HG02970 (cell line): ENCODE measurements around the gene POR.
"Not testable (repeated sequence)": the region's sequence is repeated elsewhere in the genome, so short reads cannot be mapped to it uniquely, and the experiment has no call there.

Experiments
- ATAC-seq: cut with Tn5 transposase; IDR thresholded peaks from one replicate; pipeline ENCODE4 v1.9.1; 2021; ENCODE audit warnings: mild to moderate bottlenecking, moderate library complexity, moderate number of reproducible peaks; ENCODE audit not compliant: unreplicated experiment, low FRiP score

The POR gene

DNA sequence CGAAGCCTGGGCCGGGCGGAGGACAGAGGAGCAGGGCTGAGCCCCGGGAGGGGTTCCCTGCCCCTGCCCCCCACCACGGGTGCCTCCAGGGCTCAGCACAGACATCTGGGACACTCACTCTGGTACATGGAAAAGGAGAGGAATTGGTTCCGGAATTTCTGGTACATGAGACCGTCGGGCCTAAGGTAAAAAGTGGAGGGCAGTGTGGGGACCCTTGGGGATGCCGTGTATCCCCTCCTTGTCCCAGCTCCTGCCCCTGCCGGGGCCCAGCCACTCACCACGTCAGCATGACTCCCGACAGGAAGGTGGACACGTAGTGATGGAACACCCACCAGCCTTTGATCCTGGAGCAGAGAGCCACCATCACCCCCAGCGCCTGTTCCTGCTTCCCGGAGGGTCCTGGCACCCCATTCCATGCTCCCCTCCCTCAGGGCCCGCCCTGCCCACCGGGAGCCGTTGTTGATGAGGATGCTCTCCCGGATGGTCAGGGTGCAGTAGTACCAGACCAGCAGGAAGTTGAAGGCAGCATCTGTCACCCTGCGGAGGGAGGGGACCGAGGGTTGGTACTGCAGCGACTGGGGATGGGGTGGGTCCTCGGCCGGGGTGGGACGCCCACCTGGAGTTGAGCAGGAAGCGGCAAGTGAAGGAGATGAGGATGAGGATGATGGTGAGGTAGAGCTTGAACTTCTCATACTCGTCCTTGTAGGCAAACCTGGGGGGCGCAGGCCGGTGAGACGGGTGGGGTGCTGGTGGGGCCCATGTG, 73.0 kb downstream of the POR start:
- no peak for ATAC-seq

DNA sequence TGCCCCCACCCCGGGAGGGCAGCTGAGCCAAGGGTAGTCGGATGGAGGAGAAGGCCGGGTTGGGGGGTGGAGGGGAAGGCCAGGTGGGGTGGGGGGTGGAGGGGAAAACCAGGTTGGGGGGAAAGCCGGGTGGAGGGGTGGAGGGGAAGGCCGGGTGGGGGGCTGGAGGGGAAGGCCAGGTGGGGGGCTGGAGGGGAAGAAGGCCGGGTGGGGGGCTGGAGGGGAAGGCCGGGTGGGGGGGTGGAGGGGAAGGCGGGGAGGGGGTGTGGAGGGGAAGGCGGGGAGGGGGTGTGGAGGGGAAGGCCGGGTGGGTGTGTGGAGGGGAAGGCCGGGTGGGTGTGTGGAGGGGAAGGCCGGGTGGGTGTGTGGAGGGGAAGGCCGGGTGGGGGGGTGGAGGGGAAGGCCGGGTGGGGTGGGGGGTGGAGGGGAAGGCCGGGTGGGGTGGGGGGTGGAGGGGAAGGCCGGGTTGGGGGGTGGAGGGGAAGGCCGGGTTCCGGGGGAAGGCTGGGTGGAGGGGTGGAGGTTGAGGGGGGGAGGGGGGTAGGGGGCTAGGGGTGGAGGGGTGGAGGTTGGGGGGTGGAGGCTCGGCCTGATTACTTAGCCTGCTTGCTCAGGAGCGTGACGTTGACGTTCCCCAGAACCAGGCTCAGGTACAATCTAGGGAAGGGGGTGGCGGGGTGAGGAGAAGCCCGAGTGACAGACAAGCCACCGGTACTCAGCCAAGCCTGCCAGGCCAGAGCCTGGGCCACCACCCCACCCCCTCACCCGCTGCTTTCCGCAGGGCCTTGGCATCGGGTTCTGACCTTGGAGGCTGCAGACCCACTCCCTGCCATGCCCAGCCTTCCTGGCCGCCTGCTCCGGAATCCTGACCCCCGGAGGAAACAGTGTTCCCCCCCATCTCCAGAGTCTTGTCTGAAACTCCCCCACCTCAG, 73.9 kb downstream of the POR start:
- ATAC-seq, result no peak

DNA sequence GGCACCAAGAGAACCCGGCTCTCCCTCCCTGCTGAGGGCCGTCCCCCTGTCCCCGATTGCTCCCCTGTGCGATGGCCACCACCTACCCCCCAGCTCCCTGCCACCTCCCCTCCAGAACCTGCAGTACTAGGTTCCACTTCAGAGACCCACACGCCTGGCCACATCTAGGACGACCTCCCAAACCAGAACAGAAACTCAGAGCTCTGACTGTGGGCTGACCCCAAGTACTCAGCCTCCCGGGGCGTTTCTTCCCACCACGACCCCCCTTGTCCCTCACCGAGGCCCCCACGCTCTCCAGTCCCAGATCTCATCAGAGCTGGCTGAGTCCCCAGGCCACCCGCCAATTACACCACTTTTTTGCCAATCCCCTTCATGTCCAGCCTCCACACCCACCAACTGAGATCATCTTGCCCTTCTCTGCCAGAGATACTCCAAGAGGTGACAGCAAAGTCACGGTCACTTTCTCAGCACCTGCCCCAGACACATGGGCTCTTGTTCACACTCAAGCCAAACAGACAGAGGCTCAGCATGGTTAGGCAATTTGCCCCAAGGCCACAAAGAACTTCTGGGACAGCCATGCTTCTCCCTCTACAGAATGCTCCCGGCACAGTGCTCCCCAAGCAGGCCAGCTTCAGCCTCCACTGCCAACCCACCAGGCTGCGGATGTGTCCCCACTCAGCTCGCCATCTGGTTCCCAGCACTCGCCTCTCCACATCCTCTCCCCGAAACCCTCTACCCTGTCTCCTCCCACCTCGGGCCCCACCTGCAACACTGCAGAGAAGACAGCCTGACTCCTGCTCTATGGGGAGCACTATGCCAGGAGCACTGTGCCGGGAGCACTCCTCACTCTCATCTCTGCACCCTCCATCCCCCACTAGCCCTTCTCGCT, 74.8 kb downstream of the POR start:
- ATAC-seq, result no peak

DNA sequence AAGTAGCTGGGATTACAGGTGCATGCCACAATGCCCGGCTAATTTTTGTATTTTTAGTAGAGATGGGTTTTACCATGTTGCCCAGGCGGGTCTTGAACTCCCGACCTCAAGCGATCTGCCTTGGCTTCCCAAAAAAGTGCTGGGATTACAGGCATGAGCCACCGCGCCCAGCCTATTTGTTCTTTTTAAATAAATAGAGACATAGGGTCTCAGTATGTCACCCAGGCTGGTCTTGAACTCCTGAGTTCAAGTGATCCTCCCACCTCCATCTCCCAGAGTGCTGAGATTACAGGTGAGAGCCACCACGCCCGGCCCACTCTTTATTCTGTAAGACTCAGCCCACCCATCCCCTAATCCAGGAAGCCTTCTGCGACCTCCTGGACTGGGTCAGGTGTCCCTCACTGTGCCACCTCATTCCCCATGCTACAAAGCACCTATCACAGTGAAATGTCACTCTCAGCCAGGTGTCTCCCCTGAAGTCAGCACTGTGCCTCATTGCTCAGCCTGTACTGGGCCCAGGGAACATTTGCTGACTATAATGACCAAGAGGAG, 76.7 kb downstream of the POR start:
- no peak for ATAC-seq

DNA sequence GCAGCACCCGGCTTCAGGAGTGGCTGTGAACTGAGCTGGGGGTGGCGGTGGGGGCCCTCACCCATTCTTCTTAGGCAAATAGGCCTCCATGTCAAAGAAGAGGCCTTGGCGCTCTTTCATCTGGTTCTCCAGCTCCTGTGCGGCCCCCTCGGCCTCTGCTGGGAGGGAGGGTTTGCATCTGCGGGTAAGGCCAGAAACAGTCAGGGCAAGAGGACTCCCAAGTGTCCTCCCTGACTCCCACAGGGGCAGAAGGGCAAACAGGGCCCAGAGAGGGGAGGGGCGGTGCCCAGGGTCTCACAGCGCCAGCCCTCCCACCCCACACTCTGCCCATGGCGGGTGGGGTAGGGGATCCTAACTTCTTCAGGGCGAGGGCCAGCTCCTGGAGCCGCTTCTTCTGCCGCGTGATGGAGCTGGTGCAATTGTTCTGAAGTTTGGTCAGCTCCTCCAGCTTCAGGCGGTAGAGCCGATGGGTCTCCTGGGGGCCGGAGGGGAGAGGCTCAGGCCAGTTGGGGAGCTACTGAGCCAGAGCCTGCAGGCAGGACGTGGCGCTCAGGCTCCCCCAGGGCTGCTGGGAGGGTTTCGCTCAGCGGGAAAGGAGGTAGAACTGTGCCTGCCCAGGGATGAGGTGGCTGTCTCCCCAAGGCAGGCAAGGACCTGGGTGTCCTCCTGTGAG, 77.3 kb downstream of the POR start:
- no peak for ATAC-seq

DNA sequence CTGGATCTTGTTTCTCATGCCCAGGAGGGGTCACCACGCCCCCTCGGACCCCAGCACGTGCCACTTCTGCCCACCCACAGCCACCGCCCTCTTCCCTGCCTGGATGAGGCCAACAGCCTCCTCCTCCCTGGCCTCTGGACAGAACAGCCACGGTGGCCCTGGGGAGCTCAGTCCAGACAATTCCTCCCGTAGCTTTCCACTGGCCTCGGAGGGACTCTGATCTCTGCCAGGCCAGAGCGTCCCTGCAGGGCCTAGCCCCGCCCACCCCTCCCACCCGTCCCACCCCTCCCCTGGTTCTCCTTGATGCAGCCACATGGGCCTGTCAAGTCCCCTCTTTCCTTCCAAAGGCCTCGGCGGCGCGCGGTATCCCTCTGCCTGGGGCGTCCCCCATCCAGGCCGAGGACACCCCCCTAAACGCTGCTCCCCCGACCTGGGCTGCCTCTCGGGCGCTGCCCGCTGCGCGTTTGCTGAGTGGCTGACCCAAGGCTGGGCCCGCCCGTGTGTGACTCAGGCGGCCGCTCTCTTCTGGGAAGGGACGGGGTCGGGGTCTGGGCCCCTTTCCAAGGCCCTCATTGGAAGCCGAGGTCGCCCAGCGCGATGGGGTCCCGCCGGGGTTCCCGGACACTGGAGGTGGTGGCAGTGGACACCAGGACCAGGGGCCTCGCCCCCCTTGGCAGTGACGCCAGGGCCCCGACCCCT, 78.9 kb downstream of the POR start:
- no peak for ATAC-seq

DNA sequence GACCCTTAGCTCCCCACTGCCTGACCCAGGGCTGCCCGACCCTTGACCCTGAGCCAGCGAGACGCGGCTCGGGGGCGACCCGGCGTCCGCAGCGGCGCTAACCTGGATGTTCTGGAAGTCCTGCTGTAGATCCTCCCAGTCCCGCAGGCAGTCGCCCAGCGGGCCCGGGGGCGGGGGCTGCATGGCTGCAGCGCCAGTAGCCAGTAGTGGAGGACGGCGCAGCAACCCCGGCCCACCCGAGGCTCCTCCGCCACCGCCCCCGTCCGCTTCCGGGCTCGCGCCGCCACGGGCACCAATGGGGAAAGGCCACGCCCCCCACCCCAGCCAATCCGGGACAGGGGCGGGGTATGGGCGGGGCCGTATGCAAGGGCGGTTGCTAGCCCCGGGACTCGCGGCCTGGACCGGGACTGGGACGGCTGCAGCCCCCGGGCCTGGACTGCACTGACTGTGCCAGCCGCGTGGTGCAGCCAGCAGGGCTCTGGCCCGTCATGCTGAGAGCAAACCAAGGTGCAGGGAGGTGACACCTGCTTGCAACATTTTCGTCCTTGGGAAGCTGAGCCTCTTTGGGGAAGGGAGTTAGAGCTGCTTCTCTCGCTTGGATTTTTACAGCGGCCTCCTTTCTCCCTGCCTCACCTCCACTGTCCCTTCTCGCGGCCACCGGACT, 79.6 kb downstream of the POR start, which contains the start of gene TMEM120A:
Gene TMEM120A, minus strand, starts transcription at position 208 of the 664 bp plus-strand sequence. Its CDS starts 25 bp downstream, at position 183.
- ATAC-seq, result peak; percentile 81

DNA sequence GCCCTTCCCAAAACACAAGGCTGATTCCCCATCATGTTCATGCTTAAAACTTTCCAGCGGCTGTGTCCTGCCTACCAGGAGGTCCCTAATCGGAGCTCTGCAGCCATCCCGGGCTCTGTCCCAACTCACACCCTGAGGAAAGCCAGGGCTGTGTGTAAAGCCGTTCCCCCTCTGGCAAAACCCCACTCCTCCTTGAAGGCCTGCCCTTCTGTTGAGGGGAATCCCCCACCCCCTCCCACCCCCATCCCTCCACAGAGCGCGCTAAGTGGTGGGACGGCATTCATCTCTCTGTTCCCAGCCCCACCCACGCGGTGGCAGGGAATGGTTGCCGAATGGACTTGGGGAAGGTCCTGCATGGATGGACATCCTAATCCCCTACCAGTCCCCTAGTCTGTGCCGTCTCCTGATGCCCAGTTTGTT, 80.1 kb downstream of the POR start:
- ATAC-seq, result no peak

DNA sequence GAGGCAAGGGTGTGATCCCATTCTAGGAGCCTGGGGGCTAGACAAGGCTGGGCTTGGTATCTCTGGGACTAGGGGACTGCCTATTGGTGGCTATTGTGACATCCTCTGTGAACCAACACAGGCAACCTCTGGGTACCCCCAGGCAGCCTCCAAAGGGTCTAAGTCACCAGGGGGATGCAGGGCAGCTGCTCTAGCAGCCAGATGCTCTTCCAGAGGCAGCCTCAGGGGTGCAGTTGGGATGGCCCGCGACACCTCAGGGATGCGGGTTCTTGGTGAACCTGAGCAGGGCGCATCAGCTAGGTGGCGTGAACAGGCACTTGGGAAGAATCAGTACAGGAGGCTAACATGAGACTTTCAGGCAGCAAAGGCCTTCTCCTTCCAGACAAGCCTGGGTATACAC, 81.0 kb downstream of the POR start:
- no peak for ATAC-seq

DNA sequence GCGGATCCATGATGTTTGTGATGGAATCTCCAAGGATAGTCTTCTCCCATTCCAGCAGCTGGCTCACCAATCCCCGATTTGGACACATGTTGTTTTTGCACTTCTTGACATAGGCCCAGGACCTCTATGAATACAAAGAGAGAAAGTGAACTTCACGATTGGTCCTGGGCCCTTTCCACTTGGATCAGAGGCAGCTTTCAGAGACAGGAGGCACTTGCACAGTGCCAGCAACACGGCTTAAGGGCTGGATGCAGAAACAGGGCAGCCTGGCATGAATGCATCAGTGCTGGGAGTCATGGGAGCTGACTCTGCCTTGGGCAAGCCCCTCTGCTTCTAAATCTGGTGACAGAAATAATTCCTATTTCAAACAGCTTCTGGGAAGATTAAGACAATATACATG, 81.5 kb downstream of the POR start:
- ATAC-seq, result no peak

DNA sequence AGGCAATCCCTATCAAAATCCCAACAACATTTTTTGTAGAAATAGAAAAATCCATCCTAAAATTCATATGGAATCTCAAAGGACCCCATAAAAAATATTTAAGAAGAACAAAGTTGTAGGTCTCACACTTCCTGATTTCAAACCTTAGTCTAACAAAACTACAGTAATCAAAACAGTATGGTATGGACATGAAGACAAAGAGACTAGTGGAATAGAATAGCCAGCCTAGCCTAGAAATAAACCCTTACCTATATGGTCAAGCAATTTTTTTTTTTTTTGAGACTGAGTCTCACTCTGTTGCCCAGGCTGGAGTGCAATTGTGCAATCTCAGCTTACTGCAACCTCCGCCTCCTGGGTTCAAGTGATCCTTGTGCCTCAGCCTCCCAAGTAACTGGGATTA, 83.1 kb downstream of the POR start:
- ATAC-seq, result no peak

DNA sequence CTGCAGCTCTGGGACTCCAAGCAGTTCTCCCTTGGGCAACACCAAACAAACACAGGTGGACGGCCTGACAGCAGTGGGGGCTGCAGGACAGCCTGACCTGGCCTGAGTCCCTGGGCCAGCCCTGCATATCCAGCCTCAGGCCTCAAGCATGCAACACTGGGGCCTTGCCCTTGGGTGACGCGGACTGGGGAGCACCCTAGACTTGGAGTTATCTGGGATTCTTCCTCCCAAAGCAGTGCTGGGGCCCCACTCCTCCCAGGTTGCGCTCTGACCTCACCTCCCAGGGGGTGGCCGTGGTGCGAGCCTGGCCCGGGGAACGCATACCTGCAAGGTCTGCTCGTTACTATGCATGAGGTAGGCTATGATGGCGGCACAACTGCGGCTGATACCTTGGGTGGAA, 85.6 kb downstream of the POR start:
- no peak for ATAC-seq

DNA sequence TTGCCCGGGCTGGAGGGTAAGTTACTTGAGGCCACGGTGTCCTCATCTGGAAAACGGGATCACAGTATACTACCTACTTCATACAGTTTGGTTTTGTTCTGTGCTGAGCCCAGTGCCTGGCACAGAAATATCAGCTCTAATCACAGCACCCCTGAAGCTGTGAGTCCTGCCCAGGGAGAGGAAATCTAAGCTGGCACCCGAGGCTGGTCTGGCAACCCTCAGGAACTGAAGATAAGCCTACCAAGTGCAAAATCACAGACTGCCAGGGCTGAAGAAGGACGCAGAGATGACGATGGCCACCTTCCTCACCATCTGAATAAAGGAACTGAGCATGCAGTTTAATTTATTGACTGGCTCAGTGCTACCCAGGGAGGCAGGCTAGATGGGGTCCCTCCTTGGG, 87.2 kb downstream of the POR start:
- no peak for ATAC-seq

DNA sequence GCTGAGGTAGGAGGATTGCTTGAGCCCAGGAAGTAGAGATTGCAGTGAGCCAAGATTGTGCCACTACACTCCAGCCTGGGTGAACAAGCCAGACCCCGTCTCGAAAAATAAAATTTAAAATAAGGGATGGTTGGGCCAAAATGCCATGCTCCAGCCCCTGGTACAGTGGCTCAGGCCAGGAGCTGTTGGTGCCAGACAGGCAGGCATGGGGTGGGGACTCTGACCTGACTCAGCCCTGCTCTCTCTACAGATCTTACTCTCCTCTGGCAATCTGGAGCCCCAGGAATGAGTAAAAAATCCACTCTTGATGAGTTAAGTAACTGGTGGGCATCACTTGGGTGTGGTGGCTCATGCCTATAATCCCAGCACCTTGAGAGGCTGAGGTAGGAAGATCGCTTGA, 87.9 kb downstream of the POR start:
- ATAC-seq, result no peak

DNA sequence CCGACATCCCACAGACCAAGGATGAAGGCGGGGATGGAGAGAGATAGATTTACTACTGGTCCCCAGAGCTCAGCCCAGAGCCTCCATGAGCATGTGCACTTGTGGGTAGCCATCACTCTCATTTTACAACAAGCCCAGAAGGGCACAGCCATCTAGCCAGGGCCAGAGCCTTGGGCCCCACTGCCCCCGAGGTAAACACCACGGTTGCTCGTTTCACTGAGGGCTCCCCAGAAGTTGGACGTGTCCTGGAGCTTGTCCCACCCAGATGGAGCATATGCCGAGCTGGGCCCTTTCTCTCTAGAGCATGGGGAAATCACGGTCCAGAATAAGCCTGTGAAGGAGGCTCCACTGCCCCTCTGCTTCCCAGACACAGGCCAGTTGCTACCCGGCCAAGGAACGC, 88.4 kb downstream of the POR start:
- no peak for ATAC-seq

DNA sequence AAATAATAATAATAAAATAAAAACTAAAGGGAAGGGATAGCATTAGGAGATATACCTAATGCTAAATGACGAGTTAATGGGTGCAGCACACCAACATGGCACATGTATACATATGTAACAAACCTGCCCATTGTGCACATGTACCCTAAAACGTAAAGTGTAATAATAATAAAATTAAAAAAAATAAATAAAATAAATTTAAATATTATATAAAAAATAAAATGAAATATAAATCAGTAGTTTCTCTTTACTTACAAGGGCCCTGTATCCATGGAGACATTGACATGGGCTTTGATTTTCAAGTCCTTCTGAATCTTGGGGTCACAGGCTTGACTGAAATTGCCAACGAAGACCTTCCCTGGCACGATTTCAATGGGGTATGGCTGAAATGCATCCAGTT, 90.0 kb downstream of the POR start:
- not testable (repeated sequence) for ATAC-seq

DNA sequence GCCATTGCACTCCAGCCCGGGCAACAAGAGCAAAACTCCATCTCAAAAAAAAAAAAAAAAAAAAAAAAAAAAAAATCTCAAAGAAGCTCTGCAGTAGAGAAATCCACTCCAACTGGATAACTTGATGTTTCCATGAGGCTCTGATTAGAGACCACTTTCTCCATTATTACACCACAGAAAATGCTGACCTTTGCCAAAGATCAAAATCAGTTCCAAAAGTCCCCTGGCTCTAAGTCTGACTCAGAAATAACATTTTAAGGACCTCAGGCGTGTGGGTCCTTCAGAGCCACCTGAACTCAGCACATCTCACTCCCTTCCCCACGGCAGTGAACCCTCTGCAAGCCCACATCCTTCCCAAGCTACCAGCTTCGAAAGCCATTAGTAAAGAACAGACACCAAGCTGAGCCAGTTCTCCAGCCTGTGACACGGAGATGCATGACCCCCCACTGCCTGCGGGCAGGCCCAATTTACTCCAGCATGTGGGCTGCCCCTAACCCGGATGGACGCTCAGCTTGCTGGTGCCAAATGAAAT, 93.3 kb downstream of the POR start:
- no peak for ATAC-seq
